K562 (cell line): ENCODE results near the gene PELI1. TPM values are rescaled to one million over a fixed set of nuclear protein-coding genes. Genes with fewer than 3 reads are reported as not detected.

Source experiments
- ARID2 ChIP-seq: fragments of 450-650 bp; IDR thresholded peaks from 2 replicates; pipeline ENCODE4 v1.6.1; 2017; ENCODE audit warnings: antibody characterized with exemption, mild to moderate bottlenecking
- CC2D1A ChIP-seq: fragments of 450-650 bp; IDR thresholded peaks from 2 replicates; pipeline ENCODE4 v1.6.1; 2017; ENCODE audit warnings: mild to moderate bottlenecking
- ESRRA ChIP-seq: fragments of 450-650 bp; IDR thresholded peaks from 2 replicates; pipeline ENCODE4 v1.6.1; 2014; ENCODE audit warnings: low read depth, mild to moderate bottlenecking, moderate library complexity, borderline replicate concordance
- FIP1L1 ChIP-seq: fragments of 200-400 bp; formaldehyde crosslinking; IDR thresholded peaks from 2 replicates; pipeline ENCODE4 v1.6.1; 2018; ENCODE audit warnings: mild to moderate bottlenecking, low read depth, low read length; ENCODE audit not compliant: poor library complexity, severe bottlenecking
- JUNB ChIP-seq: fragments of 450-650 bp; formaldehyde crosslinking; conservative IDR thresholded peaks from 2 replicates; pipeline ENCODE4 v1.4.0; 2020; ENCODE audit warnings: mild to moderate bottlenecking
- MAZ ChIP-seq, 2 experiments: fragments of 450-650 bp in 1 of 2; sonication (generic) in 1 of 2; formaldehyde crosslinking; IDR thresholded peaks in 1 of 2; conservative IDR thresholded peaks in 1 of 2; 2 replicates each; pipeline versions ENCODE4 v1.4.0 to v1.5.0; 2020; ENCODE audit warnings: mild to moderate bottlenecking in 1 of 2, missing genetic modification reagents in 1 of 2
- MEF2A ChIP-seq: IDR thresholded peaks from 2 replicates; pipeline ENCODE4 v1.6.1; 2011; ENCODE audit warnings: low read depth, mild to moderate bottlenecking, low read length, moderate library complexity; ENCODE audit not compliant: control insufficient read depth
- SETDB1 ChIP-seq: IDR thresholded peaks from one replicate; pipeline ENCODE4 v1.6.1; 2012; ENCODE audit warnings: low read length, control low read depth, inconsistent platforms
- SMC3 ChIP-seq: conservative IDR thresholded peaks from 2 replicates; pipeline ENCODE4 v1.6.1; 2011; ENCODE audit warnings: low read depth, low read length, improper control_type of control experiment; ENCODE audit not compliant: insufficient read depth
- TBP ChIP-seq: optimal IDR thresholded peaks from 2 replicates; pipeline ENCODE3; 2011; ENCODE audit warnings: low read depth, low read length, improper control_type of control experiment
- XRCC4 ChIP-seq: IDR thresholded peaks from one replicate; pipeline ENCODE4 v1.6.1; 2011; ENCODE audit not compliant: insufficient read depth, insufficient read length; ENCODE audit errors: extremely low read depth
- ZC3H11A ChIP-seq: IDR thresholded peaks from 2 replicates; pipeline ENCODE4 v1.6.1; 2012; ENCODE audit warnings: low read depth, low read length, improper control_type of control experiment
- ZNF707 ChIP-seq: fragments of 250-450 bp; sonication (Bioruptor Pico); conservative IDR thresholded peaks from 2 replicates; pipeline ENCODE4 v1.8.0; 2022; ENCODE audit warnings: inconsistent platforms, mild to moderate bottlenecking, moderate library complexity
- polyA plus RNA-seq, 8 experiments: library from polyadenylated mRNA; depleted of rRNA in 4 of 8; stranded (reverse) in 5 of 8; unstranded in 3 of 8; fragments of >200 nt; fragmentation: Nextera tagmentation in 2 of 8; fragmentation: Illumina TruSeq in 1 of 8; extraction: Ambion mirVana in 2 of 8; extraction: Trizol in 1 of 8; gene quantifications; 2 replicates each; pipeline versions ENCODE4 v1.2.1 to v1.2.3, GENCODE V29; 2011 to 2014; ENCODE audit warnings: inconsistent platforms in 1 of 8, missing spikeins in 1 of 8
- total RNA-seq, 7 experiments: library from RNA; depleted of rRNA in 6 of 7; stranded (reverse); fragments of >200 nt in 6 of 7; fragmentation: Illumina TruSeq in 2 of 7; extraction: Trizol in 2 of 7; gene quantifications; 2 replicates each; pipeline versions ENCODE4 v1.2.1 to v1.2.3, GENCODE V29; 2011 to 2021; ENCODE audit warnings: low replicate concordance in 1 of 7
- TF ChIP-seq, protein P1 (sequence below), 3 experiments: IDR thresholded peaks in 2 of 3; conservative IDR thresholded peaks in 1 of 3; 2 replicates each; pipeline ENCODE4 v1.5.1; 2011 to 2012; ENCODE audit warnings: low read length in 3 of 3, mild to moderate bottlenecking in 3 of 3, control low read depth in 2 of 3, improper control_type of control experiment in 1 of 3, inconsistent platforms in 1 of 3, low read depth in 1 of 3, mixed read lengths in 1 of 3, moderate library complexity in 1 of 3; ENCODE audit not compliant: insufficient read depth in 2 of 3
- TF ChIP-seq, protein P2 (sequence below): fragments of 250-450 bp; sonication (Bioruptor Pico); IDR thresholded peaks from 2 replicates; pipeline ENCODE4 v1.5.0; 2020; ENCODE audit warnings: mild to moderate bottlenecking
- TF ChIP-seq, protein P3 (sequence below), 2 experiments: fragments of 450-650 bp; IDR thresholded peaks; 2 replicates each; pipeline ENCODE4 v1.6.1; 2018; ENCODE audit warnings: mild to moderate bottlenecking in 2 of 2, low read depth in 1 of 2; ENCODE audit not compliant: partially characterized antibody in 2 of 2

PELI1 gene
- total and polyA plus RNA-seq, 9 of the 15 experiments (the other 6 are each of a cell fraction or from before 2014, with no cell fraction given), result 3.3 to 19.2 (median 12.5) TPM

DNA sequence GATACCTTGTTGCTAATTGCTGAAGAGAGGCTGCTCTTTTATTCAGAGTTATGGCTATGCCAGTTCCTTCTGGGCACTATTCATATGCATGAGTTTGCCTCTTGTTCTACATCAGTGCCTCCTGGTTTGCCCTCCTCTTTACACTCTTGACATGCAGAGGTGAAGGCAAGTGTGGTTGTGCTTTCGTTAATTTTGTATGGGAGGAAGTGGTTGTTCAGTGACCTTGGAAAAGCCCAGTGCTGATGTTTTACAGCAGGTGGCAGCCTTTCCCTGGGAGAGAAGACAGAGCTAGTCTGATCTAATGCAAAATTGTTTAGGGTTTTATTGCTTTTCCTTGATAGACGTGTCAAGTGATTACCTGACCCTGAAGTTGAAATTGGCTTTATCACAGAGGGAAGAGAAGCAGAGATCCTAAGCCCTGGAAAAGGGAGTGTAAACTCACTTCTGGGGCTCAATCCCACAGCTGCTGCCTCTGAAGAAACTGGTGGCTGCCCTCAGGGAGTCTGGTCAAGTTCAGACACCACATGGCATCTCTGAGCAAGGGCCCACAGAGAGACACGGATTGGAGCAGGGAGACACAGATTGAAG lies 94.5 kb downstream of the PELI1 start (continued):
- TF ChIP-seq CC2D1A (peak; percentile 78), ZC3H11A (no peak), XRCC4 (no peak), ESRRA (peak; percentile 58), SETDB1 (no peak), ZNF707 (no peak), FIP1L1 (no peak), JUNB (CRISPR knock-in tag) (no peak), SMC3 (peak; percentile 90), MAZ (CRISPR knock-in tag; conservative IDR thresholded peaks at IDR 0.05 in 1 of 2, IDR thresholded peaks at IDR 0.05 in 1 of 2) (0 out of 4 replicates have a peak, but pooled peaks of 1 of the 2 experiments have one; percentile 32), MEF2A (no peak), ARID2 (peak; percentile 73; the same call in 1 of the 2 replicates), TBP (peak; percentile 15)
- TF ChIP-seq, protein P1, sequence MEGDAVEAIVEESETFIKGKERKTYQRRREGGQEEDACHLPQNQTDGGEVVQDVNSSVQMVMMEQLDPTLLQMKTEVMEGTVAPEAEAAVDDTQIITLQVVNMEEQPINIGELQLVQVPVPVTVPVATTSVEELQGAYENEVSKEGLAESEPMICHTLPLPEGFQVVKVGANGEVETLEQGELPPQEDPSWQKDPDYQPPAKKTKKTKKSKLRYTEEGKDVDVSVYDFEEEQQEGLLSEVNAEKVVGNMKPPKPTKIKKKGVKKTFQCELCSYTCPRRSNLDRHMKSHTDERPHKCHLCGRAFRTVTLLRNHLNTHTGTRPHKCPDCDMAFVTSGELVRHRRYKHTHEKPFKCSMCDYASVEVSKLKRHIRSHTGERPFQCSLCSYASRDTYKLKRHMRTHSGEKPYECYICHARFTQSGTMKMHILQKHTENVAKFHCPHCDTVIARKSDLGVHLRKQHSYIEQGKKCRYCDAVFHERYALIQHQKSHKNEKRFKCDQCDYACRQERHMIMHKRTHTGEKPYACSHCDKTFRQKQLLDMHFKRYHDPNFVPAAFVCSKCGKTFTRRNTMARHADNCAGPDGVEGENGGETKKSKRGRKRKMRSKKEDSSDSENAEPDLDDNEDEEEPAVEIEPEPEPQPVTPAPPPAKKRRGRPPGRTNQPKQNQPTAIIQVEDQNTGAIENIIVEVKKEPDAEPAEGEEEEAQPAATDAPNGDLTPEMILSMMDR (IDR thresholded peaks at IDR 0.05 in 2 of 3, conservative IDR thresholded peaks at IDR 0.05 in 1 of 3; ENCODE audit: insufficient read depth in 2 of 3, low read depth in 1 of 3, low read length in 3 of 3), result peak; percentile 74 to 93 (median 82)
- TF ChIP-seq, protein P2, sequence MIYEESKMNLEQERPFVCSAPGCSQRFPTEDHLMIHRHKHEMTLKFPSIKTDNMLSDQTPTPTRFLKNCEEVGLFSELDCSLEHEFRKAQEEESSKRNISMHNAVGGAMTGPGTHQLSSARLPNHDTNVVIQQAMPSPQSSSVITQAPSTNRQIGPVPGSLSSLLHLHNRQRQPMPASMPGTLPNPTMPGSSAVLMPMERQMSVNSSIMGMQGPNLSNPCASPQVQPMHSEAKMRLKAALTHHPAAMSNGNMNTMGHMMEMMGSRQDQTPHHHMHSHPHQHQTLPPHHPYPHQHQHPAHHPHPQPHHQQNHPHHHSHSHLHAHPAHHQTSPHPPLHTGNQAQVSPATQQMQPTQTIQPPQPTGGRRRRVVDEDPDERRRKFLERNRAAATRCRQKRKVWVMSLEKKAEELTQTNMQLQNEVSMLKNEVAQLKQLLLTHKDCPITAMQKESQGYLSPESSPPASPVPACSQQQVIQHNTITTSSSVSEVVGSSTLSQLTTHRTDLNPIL (CRISPR knock-in tag), result no peak
- TF ChIP-seq, protein P3, sequence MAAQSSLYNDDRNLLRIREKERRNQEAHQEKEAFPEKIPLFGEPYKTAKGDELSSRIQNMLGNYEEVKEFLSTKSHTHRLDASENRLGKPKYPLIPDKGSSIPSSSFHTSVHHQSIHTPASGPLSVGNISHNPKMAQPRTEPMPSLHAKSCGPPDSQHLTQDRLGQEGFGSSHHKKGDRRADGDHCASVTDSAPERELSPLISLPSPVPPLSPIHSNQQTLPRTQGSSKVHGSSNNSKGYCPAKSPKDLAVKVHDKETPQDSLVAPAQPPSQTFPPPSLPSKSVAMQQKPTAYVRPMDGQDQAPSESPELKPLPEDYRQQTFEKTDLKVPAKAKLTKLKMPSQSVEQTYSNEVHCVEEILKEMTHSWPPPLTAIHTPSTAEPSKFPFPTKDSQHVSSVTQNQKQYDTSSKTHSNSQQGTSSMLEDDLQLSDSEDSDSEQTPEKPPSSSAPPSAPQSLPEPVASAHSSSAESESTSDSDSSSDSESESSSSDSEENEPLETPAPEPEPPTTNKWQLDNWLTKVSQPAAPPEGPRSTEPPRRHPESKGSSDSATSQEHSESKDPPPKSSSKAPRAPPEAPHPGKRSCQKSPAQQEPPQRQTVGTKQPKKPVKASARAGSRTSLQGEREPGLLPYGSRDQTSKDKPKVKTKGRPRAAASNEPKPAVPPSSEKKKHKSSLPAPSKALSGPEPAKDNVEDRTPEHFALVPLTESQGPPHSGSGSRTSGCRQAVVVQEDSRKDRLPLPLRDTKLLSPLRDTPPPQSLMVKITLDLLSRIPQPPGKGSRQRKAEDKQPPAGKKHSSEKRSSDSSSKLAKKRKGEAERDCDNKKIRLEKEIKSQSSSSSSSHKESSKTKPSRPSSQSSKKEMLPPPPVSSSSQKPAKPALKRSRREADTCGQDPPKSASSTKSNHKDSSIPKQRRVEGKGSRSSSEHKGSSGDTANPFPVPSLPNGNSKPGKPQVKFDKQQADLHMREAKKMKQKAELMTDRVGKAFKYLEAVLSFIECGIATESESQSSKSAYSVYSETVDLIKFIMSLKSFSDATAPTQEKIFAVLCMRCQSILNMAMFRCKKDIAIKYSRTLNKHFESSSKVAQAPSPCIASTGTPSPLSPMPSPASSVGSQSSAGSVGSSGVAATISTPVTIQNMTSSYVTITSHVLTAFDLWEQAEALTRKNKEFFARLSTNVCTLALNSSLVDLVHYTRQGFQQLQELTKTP (IDR thresholded peaks at IDR 0.05; ENCODE audit: low read depth in 1 of 2, partially characterized antibody in 2 of 2), result peak in 1 of 2 experiments; percentile 24
